Parietal lobe (tissue), 2 donors: ENCODE results near the gene DAG1. TPM values are rescaled to one million over a fixed set of nuclear protein-coding genes. Genes with fewer than 3 reads are reported as not detected.

Experiments used
- small RNA-seq: library from RNA; depleted of rRNA; stranded (forward); fragments of <200 nt; gene quantifications from one replicate; pipeline ENCODE3, GENCODE V24; 2014; ENCODE audit warnings: low replicate concordance
- total RNA-seq: library from RNA; depleted of rRNA; stranded (reverse); fragments of >200 nt; gene quantifications from one replicate; pipeline ENCODE4 v1.2.3, GENCODE V29; 2014

DAG1 gene
- 30.7 TPM for total RNA-seq

GRCh38 chr3:49469936-49470713 lies at the start of gene DAG1:
DAG1 (plus strand) TSS chr3:49470267; CDS start chr3:49510535, 40,268 bp downstream.

GRCh38 chr3:49422379-49423248 lies 47.5 kb upstream of the DAG1 start, which contains the start of gene AMT:
AMT (minus strand) TSS chr3:49422473; CDS start chr3:49422450, 23 bp downstream.

GRCh38 chr3:49553692-49554632 lies 83.9 kb downstream of the DAG1 start, which contains the start of gene BSN:
BSN (plus strand) TSS chr3:49554477; CDS start chr3:49554603, 126 bp downstream.

Small RNA genes within 50 kb of the gene (small RNA-seq; reads per million reads assigned to genes)
- not detected for gene RNA5SP130

Other genes starting within 250 kb of the DAG1 start
- 8.5 TPM for gene C3orf62, start 193.0 kb upstream of the DAG1 start, total RNA-seq
- 48.8 TPM for gene USP4, start 130.2 kb upstream of the DAG1 start, total RNA-seq
- gene GPX1, start 111.9 kb upstream of the DAG1 start, total RNA-seq: 62.0 TPM
- 111 TPM for gene RHOA, start 58.3 kb upstream of the DAG1 start, total RNA-seq
- gene TCTA, start 57.8 kb upstream of the DAG1 start, total RNA-seq: 14.7 TPM
- 2.5 TPM for gene AMT, start 47.8 kb upstream of the DAG1 start, total RNA-seq
- gene NICN1, start 40.9 kb upstream of the DAG1 start, total RNA-seq: 14.7 TPM
- 23.5 TPM for gene BSN, start 84.2 kb downstream of the DAG1 start, total RNA-seq
- 94.8 TPM for gene APEH, start 204.1 kb downstream of the DAG1 start, total RNA-seq
- gene MST1, start 219.2 kb downstream of the DAG1 start, total RNA-seq: 10.6 TPM
- 36.9 TPM for gene RNF123, start 219.3 kb downstream of the DAG1 start, total RNA-seq
- 1.3 TPM for gene AMIGO3, start 249.4 kb downstream of the DAG1 start, total RNA-seq